ENCODE data around the gene ATP8B1.

- TF ChIP-seq CTCF (IDR thresholded peaks at IDR 0.05; ENCODE audit: borderline replicate concordance, extremely low read depth, low read length, poor library complexity, severe bottlenecking) (no peak), EZH2 (IDR thresholded peaks at IDR 0.05; ENCODE audit: borderline replicate concordance, low read depth, low read length, severe bottlenecking) (no peak)
These were observed 147.4 kb downstream of the ATP8B1 start for GRCh38 chr18:57655740-57656139.

All from DND-41 (cell line).